Neural crest cell (in vitro differentiated cells): ENCODE measurements around the gene KRTAP25-1. TPM values are rescaled to one million over a fixed set of nuclear protein-coding genes. Genes with fewer than 3 reads are reported as not detected.

ENCODE experiments used
- DNase-seq: peaks from one replicate; pipeline ENCODE4 v3.0.0; 2021; ENCODE audit warnings: low read depth, mixed read lengths, low spot score
- H3K27ac Mint-ChIP-seq: one replicate; pipeline ENCODE4 v1.8.0; 2021; ENCODE audit warnings: mild to moderate bottlenecking, mixed read lengths; ENCODE audit not compliant: unreplicated experiment
- H3K27me3 Mint-ChIP-seq: 2 replicates; pipeline ENCODE4 v1.8.0; 2021; ENCODE audit warnings: low read depth, mild to moderate bottlenecking, mixed read lengths
- H3K36me3 Mint-ChIP-seq: 2 replicates; pipeline ENCODE4 v1.8.0; 2021; ENCODE audit warnings: low read depth, mild to moderate bottlenecking, mixed read lengths
- H3K4me1 Mint-ChIP-seq: 2 replicates; pipeline ENCODE4 v1.8.0; 2021; ENCODE audit warnings: mixed read lengths
- H3K4me3 Mint-ChIP-seq: one replicate; pipeline ENCODE4 v1.8.0; 2021; ENCODE audit warnings: mild to moderate bottlenecking, mixed read lengths
- H3K9me3 Mint-ChIP-seq: 2 replicates; pipeline ENCODE4 v1.8.0; 2021; ENCODE audit warnings: mixed read lengths
- total RNA-seq: library from RNA; stranded (reverse); gene quantifications from 2 replicates; pipeline ENCODE4 v1.2.1, GENCODE V29; 2021
- TF ChIP-seq, protein P1 (sequence below): fragments of 200-600 bp; sonication (generic); conservative IDR thresholded peaks from 2 replicates; pipeline ENCODE4 v1.5.0; 2021; ENCODE audit warnings: antibody characterized with exemption, mild to moderate bottlenecking

The KRTAP25-1 gene
- total RNA-seq, 1 donor from 2014 or later = not detected

DNA sequence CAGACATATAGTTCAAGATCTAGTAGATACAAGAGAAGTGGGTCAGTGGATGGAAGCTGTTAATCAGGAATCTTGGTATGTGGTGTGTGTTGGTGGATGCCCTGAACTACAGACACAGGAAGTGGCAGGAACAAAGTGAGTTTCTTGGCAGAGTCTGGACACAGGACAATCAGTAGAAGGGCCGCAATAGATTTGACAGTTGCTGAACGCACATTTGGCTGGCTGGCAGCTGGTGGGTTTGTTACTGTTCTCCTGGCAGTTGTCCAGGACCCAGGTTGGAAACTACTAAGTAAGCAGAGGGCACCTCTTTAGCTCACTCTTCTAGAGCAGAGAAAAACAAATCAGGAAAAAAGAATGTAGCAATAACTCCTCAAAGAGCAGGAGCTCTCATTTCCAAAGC, 17.6 kb upstream of the KRTAP25-1 start:
- TF ChIP-seq, protein P1, sequence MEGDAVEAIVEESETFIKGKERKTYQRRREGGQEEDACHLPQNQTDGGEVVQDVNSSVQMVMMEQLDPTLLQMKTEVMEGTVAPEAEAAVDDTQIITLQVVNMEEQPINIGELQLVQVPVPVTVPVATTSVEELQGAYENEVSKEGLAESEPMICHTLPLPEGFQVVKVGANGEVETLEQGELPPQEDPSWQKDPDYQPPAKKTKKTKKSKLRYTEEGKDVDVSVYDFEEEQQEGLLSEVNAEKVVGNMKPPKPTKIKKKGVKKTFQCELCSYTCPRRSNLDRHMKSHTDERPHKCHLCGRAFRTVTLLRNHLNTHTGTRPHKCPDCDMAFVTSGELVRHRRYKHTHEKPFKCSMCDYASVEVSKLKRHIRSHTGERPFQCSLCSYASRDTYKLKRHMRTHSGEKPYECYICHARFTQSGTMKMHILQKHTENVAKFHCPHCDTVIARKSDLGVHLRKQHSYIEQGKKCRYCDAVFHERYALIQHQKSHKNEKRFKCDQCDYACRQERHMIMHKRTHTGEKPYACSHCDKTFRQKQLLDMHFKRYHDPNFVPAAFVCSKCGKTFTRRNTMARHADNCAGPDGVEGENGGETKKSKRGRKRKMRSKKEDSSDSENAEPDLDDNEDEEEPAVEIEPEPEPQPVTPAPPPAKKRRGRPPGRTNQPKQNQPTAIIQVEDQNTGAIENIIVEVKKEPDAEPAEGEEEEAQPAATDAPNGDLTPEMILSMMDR = no peak
- Mint-ChIP-seq H3K36me3 (no peaks in the 10 kb centered on the region), H3K9me3 (no peaks in the 10 kb centered on the region), H3K27ac (no peak overlapping the region), H3K4me3 (no peak overlapping the region), H3K27me3 (no peaks in the 10 kb centered on the region), H3K4me1 (no peaks in the 10 kb centered on the region)
- DNase-seq = no peak

- Mint-ChIP-seq H3K36me3 (no peaks in the 10 kb centered on the region), H3K27ac (no peak overlapping the region), H3K27me3 (no peaks in the 10 kb centered on the region), H3K9me3 (no peaks in the 10 kb centered on the region), H3K4me3 (no peak overlapping the region), H3K4me1 (no peaks in the 10 kb centered on the region)
- TF ChIP-seq, protein P1 = no peak
- no peak for DNase-seq
Observed at GRCh38 chr21:30305136-30305535, 15.8 kb upstream of the KRTAP25-1 start.

DNA sequence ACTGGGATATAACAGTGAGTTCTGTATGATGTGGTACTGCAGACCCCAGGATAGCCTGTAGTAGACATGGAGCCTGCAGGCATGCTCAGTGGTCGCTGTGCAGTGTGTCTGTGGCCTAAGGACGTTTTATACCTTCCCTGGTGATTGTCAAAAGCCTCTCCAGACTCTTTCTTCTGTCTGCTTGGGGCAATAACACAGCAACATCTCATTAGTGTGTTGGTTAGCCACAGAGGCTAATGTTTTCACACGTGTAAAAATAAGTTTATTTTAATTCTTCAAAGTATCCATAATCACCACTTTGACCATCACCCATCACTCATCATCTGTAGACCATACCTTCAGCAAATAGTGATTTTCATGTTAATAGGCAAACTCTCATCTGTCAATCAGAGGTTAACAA, 6.5 kb downstream of the KRTAP25-1 start, which contains the start of gene KRTAP24-1:
Gene KRTAP24-1 (minus strand): TSS at position 101 of the 400 bp plus-strand sequence. CDS start 18 bp downstream, at position 83.
- Mint-ChIP-seq H3K4me1 (peaks cover 6% of the 10 kb centered on the region), H3K9me3 (peaks cover 3% of the 10 kb centered on the region), H3K36me3 (no peaks in the 10 kb centered on the region), H3K27ac (no peak within 1 kb of the TSS), H3K4me3 (no peak within 1 kb of the TSS), H3K27me3 (peaks cover 6% of the 10 kb centered on the region)
- TF ChIP-seq, protein P1 = no peak
- no peak for DNase-seq

GRCh38 chr21:30271611-30272010, 17.7 kb downstream of the KRTAP25-1 start:
- TF ChIP-seq, protein P1 = no peak
- DNase-seq = no peak
- H3K27ac Mint-ChIP-seq = no peak overlapping the region
- H3K27me3 Mint-ChIP-seq = no peaks in the 10 kb centered on the region
- H3K36me3 Mint-ChIP-seq = peaks cover 4% of the 10 kb centered on the region
- peaks cover 14% of the 10 kb centered on the region for H3K4me1 Mint-ChIP-seq
- H3K4me3 Mint-ChIP-seq = no peak overlapping the region
- peaks cover 8% of the 10 kb centered on the region for H3K9me3 Mint-ChIP-seq

GRCh38 chr21:30271156-30271555, 18.2 kb downstream of the KRTAP25-1 start:
- DNase-seq = no peak
- Mint-ChIP-seq H3K27ac (no peak overlapping the region), H3K4me3 (no peak overlapping the region), H3K9me3 (peaks cover 12% of the 10 kb centered on the region), H3K36me3 (peaks cover 4% of the 10 kb centered on the region), H3K27me3 (no peaks in the 10 kb centered on the region), H3K4me1 (peaks cover 14% of the 10 kb centered on the region)
- TF ChIP-seq, protein P1 = no peak
